NCI-H524 treated with DMSO at 0.1 percent for 48 hours (cell line): ENCODE measurements around the gene UTP3.
A peak's percentile ranks its signal among the peaks of the same experiment; 100 is the strongest.
"Not testable (repeated sequence)": the region's sequence is repeated elsewhere in the genome, so short reads cannot be mapped to it uniquely, and the experiment has no call there.

Source experiments
- DNase-seq: peaks from one replicate; lab custom pipeline; 2025; lab: John Stamatoyannopoulos, UW

The UTP3 gene

DNA sequence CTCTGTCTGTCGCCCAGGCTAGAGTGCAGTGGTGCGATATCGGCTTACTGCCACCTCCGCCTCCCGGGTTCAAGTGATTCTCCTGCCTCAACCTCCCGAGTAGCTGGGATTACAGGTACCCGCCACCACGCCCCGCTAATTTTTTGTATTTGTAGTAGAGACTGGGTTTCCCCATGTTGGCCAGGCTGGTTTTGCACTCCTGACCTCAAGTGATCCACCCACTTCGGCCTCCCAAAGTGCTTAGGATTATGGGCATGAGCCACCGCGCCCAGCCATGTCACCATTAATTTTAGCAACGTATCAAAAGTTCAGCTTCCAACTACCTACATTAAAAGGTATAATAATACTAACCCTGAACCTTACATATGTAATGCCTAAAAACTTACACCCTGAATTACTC is 940 bp upstream of the UTP3 start:
- no peak for DNase-seq

DNA sequence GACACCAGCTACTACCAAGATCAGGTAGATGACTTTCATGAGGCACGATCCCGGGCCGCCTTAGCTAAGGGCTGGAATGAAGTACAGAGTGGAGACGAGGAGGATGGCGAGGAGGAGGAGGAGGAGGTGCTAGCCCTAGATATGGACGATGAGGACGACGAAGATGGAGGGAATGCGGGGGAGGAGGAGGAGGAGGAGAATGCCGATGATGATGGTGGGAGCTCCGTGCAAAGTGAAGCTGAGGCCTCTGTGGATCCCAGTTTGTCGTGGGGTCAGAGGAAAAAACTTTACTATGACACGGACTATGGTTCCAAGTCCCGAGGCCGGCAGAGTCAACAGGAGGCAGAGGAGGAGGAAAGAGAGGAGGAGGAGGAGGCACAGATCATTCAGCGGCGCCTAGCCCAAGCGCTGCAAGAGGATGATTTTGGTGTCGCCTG is 481 bp downstream of the UTP3 start:
- DNase-seq: no peak

DNA sequence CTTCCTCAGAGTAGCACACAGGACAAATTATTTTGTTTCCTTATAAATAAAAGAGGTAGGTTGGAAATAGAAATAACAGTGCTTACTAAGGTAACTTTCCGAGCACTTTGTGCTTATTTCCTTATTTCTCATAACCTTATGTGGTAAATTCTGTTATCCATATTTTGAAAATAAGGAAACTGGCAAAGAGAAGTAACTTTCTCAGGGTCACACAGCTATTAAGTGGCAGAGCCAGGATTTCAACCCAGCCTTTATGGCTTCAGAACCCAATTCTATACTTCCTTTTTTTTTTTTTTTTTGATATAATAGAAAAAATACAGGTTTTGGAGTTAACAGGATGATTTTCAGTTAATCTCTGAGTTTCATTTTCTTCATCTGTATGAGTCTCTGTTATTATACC is 3.3 kb downstream of the UTP3 start:
- DNase-seq: no peak

DNA sequence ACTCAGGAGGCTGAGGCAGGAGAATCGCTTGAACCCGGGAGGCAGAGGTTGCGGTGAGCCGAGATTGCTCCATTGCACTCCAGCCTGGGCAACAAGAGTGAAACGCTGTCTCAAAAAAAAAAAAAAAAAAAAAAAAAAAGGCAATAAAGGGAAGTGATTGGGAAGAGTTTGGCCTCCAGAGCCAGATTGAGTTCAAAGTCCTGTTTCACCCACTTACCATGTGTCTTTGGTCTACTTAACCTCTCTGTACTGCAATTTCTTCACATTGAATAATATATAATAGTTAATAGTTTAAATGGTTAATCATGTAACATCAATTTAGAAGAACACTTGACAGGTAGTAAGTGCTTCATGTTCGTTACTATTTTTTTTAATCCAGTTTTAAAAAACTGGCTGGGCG is 6.3 kb downstream of the UTP3 start:
- DNase-seq: not testable (repeated sequence)

DNA sequence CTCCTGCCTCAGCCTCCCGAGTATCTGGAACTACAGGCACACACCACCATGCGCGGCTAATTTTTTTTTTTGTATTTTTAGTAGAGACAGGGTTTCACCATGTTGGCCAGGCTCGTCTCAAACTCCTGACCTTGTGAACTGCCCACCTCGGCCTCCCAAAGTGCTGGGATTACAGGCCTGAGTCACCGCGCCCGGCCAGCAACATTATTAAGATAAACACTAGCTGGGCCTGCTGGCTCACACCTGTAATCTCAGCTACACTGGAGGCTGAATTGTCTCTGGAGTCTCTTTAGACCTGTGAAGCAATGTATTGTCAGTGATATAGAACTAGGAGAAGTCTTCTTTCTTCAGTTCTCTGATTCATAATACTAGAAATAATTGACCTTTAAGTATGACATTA is 10.1 kb downstream of the UTP3 start:
- DNase-seq: not testable (repeated sequence)

DNA sequence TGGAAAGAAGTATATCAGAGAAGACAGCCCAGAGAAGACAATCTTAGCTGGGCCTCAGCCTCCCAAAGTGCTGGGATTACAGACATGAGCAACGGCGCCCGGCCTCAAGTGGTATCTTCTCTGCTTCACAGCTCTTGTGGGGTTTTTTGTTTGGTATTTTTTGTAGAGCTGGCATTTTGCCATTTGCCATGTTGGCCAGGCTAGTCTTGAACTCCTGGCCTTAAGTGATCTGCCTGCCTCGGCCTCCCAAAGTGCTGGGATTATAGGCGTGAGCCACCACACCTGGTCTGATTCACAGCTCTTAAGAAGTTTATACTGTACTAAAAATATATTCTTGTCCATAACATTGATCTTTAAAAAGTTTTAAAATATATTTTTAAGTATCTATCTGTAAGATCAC is 12.4 kb downstream of the UTP3 start:
- no peak for DNase-seq

DNA sequence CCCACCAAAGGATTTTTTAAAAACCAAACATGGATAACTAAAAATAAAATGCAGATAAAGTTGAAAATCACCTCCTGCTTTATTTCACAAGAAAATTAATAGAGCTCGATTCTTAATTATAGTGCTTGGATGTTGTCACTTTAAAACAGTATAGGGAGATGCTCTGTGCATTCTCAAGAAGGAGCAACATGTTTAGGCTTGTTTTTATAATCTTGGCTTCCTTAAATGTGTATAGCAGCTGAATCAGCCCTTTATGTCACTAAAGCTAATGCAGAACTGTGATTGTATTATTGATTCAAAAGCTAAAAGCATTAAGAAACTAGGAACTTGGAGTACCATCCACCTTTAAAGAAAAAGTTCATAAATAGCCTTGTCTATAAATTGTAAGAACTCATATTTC is 12.9 kb downstream of the UTP3 start:
- DNase-seq: no peak

DNA sequence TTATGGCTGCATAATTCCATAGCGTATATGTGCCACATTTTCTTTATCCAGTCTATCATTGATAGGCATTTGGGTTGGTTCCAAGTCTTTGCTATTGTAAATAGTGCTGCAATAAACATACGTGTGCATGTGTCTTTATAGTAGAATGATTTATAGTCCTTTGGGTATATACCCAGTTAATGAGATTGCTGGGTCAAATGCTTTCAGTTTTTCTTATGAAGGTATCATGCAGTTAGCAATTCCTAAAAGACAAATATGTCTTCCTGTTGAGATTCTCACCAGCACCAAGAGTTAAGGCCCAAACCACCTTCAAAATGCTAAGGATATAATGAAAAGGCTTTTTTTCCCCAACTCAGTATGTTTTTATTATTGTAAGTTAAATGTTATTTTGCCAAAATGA is 14.3 kb downstream of the UTP3 start:
- DNase-seq: not testable (repeated sequence)

DNA sequence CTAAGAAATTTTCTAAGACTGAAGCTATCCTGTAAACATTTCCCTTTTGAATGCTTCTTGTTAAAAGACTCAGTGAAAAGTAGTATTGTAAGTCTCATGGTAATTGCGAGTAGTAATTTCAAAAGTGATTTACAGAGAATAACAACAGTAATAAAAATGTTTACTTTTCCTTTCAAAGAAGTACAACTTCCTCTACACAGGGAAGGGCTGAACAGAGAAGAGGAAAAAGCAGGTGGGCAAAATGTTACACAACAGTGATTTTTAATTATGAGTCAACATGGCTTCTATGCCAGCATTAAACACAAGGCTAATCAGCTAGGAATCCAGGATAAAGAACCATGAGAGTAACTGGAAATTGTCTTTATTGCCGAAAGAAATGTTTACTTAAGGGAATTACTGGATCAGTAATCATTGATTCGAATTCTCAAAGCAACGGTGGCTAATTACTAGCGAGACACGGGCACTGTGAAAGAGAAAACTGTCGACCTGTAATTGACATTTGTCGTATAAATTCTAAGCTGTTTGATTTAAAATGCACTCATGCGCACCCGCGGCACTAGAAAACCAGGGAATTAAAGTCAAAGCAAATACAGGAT is 15.4 kb downstream of the UTP3 start:
- peak; percentile 29 for DNase-seq

DNA sequence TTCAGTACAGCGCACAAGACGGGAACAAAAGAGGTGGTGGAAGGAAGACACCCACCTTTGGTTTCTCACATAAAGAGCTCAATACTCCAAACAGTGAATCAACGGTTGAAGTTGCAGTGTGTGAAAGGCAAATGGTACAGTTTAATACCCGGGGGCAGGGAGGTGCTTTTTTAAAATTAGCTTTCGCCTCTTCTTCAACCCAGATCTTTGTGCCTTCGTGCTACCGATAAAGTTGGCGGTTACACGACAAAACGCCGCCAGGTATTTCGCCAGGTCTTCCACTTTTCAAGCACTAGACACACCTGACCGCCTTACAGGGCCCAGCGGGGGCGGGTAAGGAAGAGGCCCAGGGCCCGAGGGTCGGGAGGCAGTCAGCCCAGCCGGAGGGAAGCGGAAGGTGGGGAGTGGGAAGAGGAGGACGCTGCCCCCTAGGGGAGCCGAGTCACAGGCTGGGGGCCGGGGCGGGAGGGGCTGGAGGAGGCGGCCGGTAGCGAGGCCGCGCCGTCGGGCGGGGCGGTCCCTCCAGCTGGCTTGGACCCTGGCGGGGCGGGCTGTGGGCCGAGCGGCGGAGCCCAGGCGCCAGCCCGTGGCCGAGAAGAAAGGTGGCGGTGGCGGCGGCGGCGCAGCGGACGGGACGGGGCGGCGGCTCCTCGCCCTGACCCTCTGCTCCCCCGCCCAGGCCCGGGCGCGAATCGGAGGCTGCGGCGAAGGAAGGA is 16.0 kb downstream of the UTP3 start:
- DNase-seq: no peak

DNA sequence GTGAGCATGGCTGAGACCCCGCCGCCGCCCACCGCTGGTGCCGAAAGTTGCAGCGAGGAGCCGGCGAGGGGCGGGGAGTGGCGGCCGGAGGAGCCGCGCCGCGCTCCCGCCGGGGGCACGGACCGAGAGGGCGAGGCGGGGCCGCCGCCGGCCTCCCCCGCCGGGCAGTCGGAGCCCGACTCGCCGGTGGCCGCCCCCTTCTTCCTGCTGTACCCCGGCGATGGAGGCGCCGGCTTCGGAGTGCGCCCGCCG is 16.5 kb downstream of the UTP3 start:
- DNase-seq: no peak

DNA sequence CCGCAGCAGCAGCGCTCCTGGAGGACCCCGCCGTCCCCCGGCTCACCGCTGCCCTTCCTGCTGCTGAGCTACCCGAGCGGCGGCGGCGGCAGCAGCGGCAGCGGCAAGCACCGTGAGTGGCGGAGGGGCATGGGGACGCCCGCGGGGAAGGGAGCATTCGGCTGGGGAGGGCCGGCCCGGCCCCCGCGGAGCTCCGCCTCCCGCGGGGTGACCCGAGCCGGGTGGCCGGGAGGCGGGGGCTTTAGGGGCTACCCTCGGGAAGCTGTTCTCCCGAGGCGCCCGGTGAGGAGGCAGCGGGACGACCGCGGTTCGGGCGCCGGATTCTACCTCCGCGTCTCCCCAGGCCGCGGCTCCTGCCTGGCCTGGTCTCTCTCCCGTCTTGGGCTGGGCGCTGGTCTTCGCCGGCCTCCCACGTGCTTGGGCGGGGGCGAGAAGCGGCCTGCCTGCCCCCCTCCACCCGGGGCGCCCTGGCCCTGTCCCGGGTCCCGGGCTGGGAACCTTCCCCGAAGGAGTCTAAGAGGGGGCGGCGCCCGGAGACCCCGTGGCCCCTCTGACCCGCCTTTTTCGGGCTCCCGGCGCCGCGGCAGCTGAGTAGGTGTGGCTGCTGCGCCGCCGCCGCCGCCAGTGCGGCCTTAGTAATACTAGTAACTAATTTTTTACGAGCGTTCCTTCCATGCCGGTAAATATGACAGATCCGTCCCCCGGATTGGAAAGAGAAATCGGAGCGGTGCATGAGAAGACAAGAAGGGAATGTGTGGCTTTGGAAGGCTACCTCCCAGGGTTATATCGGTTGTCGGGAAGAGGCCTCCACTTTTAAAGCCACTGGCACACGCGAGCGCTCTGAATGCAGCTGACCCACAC is 17.1 kb downstream of the UTP3 start:
- no peak for DNase-seq

DNA sequence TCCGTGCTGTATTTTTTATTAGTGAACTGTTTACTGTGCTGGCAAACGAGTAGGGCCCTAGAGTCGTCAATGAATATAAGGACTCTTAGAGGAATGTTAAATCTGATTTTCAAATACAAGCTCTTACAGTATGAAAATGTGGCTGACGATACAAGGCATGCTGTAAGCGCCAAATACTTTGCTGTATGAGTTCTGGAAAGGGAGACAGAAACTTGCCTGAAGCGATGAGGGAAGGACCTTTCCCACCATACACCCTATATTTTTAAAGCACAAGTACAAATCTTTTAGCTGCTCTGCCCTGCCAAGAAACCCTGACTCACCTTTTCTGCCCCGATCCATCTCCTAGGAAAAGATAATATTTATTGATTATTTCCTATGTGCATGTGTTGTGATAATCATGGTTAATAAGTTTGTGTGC is 17.7 kb downstream of the UTP3 start:
- no peak for DNase-seq

DNA sequence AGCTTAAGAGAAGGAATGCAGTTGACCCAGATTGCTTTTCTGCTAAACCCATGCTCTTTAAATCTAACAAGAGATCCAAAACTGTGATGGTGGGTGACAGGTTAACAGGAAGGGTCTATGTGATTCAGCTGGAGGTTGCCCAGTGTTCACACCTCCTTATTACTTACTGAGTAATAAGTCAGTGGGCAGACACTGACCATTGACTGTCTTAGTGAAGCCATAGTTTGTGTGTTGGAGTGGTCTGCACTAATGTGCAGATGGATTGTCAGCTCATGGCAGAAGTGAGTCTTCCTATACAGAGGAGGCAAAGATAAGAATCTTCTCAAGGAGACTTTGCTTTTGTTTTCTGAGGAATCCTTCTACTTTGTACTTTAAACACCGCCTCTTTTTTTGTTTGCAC is 18.2 kb downstream of the UTP3 start:
- no peak for DNase-seq

DNA sequence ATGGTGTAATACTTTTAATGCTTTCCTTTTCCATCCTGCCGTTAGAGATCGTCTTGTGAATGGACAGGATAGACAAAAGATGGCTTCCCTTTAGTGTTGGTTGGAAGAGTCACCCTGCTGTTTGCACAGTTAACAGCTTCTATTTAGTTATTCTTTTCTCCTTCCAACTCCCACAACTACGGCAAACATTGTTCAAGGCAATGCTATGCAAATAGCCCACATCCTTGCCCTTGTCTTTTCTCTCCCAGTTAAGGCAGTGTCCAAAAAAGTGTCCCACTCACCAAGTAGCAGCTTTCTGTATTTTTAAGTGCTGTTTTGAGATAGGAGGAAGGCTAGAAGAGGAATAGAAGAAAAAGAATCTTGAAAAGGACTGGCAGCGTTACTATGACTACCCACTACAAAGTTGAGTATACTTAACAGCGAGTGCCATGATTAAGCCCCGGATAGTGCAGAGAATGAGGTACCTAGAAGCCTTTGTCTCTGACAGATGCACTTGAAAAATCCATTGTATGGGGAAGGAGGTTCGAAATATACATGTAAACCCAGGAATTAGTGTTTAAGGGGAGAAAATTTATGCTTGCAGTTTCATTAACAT is 21.4 kb downstream of the UTP3 start:
- DNase-seq: no peak

DNA sequence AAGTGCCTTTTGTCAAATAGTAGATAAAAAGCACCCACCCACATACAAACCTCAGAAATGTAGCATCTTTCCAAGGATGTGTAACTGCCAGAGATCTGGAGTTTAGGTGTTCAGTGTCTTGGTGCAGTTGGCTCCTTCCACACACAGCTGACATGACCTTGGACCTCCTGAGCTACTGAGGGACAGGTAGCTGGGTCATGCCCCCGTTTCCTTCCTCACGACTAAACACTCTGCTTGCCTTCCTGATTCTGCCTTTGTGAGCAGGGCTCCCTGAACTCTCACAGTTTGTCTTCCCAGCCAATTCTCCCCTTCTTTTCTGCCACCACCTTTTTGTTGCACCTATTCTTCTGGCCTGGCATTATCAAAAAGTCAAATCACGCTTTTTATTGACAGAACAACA is 23.3 kb downstream of the UTP3 start:
- no peak for DNase-seq

DNA sequence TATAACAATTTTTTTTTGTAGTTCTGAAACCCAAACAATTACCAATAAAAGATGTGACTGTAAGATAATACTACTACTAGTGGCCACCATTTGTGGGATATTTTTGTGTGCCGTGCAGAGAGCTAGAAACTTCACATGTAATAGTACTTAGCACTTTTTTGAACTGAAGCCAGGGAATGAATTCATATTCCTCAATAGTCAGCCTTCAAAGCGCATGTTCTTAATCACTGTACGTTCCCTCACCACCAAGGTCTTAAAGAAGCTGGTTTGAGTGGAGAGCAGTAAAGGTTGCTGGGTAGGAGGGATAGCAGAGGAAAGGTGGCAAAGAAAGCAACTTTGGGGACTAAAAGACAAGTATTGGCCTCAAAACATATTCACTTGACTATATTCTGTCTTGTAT is 23.8 kb downstream of the UTP3 start:
- DNase-seq: no peak

DNA sequence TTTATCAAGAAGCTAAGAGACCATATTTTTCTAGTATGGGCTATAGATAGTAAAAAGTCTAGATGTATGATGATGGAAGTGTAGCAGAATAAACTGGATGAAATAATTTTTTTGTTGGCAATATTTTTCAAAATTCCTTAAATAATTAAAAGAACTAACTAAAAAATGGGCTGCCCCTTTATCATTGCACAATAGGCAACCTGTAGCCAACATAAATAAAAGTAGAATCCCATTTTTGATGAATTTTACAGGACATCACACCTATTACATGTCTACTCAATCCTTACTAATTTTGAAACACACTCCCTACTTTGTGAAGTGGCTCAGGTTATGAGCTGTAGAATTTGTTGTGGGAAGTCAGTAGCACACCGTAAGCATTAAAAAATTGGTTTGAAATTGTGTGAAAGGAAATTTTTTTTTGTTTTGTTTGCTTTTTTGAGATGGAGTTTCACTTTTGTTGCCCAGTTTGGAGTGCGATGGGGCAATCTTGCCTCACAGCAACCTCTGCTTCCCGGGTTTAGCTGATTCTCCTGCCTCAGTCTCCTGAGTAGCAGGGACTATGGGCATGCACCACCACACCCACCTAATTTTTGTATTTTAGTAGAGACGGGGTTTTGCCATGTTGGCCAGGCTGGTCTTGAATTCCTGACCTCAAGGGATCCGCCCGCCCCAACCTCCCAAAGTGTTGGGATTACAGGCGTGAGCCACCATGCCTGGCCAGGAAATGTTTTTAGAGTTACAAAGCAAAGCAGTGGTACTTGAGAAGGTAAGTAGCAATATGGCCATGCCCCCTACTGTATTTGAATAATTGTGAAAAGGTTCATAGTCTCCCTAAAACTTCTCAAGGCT is 24.5 kb downstream of the UTP3 start:
- DNase-seq: no peak

DNA sequence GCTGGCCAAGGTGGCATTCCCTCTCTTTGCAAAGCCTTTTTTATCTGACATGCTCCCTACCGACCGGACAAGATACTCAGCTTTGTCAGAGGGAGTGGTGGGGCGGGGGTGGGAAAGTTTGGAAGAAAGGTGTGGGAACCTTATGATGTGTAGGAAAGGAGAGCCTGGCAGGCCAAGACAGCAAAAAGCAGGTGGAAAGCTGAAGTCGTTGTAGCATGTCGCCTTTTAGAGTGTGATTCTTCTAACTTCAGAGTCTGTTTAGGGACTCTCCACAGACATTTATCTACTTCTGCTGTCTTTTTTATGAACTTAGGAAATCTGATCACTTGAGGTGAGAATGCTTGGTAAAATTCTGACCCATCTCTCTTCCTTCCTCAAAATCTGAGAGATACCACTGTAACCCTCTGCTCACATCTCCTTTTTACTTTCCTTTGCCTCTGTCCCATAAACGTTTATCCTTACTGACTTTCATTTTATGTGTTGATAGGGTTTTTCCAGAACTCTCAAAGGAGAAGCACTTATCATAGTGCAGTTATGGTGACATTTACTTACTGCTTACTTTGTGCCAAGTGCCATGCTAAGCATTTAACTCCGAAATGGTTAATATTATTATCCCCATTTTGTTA is 25.2 kb downstream of the UTP3 start:
- no peak for DNase-seq

DNA sequence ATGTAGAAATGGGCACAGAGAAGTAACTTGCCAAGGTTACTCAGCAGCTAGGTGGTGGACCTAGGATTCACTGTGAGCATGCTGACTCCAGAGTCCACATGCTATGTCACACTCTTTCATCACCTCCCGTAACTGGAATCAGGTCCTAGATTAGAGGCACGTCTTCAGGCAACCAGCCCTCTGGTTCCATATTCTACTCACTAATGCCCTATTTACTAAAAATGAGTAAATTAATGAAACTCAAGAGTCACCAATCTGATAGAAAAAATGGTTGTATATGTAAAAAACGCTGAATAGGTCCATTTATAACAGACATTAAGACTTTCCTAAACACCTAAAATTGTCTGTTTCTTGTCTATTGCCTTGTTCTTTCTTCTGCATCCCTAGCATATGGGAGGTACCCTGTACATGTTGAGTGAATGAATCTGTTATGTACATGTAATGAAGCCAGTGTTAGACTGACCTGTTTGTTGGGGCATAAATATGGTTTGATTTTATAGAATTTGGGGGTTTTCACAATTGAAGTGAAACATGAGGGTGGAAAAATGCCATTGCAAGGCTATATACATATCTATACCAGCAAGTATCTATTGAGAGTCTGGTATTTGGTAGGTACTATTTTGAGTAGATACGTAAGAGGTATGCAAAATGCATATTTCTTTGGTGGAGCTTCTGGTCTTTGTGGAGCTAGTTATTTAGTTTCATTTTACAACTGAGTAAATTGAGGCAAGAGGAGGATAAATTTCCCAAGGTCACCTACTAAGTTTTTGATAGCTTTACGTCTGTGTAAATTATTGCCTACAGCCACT is 26.0 kb downstream of the UTP3 start:
- no peak for DNase-seq

DNA sequence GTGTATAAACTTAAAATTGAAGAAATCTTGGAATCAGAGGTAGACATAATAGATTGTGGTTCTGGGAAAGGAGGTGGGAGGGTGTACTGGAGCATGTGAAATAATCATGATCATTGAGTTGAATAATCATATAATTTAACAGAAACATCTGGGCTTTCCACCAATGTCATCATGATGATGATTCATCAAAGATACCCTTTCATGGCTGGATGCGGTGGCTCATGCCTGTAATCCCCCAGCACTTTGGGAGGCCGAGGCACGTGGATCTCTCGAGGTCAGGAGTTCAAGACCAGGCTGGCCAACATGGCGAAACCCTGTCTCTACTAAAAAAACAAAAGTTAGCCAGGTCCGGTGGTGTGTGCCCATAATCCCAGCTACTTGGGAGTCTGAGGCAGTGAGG is 26.8 kb downstream of the UTP3 start:
- DNase-seq: no peak
